Fibroblast of skin of left quadriceps (primary cell): ENCODE results near the gene TNPO3.
"Not testable (repeated sequence)": the region's sequence is repeated elsewhere in the genome, so short reads cannot be mapped to it uniquely, and the experiment has no call there.

Source experiments
- DNase-seq, 2 experiments: peaks; one replicate each; pipeline ENCODE4 v3.0.0-alpha.2; 2013; ENCODE audit warnings: low read depth in 2 of 2

TNPO3 gene

GRCh38 chr7:128961030-128961659, 93.8 kb downstream of the TNPO3 start:
- no peak for DNase-seq

- no peak for DNase-seq
Observed at GRCh38 chr7:128959296-128959695, 95.6 kb downstream of the TNPO3 start.

- DNase-seq = no peak
Observed at GRCh38 chr7:128955981-128956380, 98.9 kb downstream of the TNPO3 start.

- DNase-seq = peak; percentile 4
Observed at GRCh38 chr7:128954830-128955802, 99.8 kb downstream of the TNPO3 start.

- no peak for DNase-seq
Observed at GRCh38 chr7:128954150-128954549, 100.8 kb downstream of the TNPO3 start.

GRCh38 chr7:128951296-128951695, 103.6 kb downstream of the TNPO3 start:
- DNase-seq = no peak

GRCh38 chr7:128948976-128949760, 105.7 kb downstream of the TNPO3 start:
- no peak for DNase-seq

- no peak for DNase-seq
Observed at GRCh38 chr7:128948312-128948973, 106.5 kb downstream of the TNPO3 start.

- no peak for DNase-seq
Observed at GRCh38 chr7:128947854-128948253, 107.1 kb downstream of the TNPO3 start.

GRCh38 chr7:128946936-128947830, 107.7 kb downstream of the TNPO3 start:
- DNase-seq = no peak

GRCh38 chr7:128945668-128946366, 109.1 kb downstream of the TNPO3 start:
- DNase-seq = no peak

- DNase-seq = no peak
Observed at GRCh38 chr7:128944487-128945236, 110.2 kb downstream of the TNPO3 start.

- DNase-seq = not testable (repeated sequence)
Observed at GRCh38 chr7:128943251-128943650, 111.7 kb downstream of the TNPO3 start.

- no peak for DNase-seq
Observed at GRCh38 chr7:128941946-128942526, 112.9 kb downstream of the TNPO3 start.

GRCh38 chr7:128941323-128941890, 113.5 kb downstream of the TNPO3 start:
- DNase-seq = no peak

- DNase-seq = no peak
Observed at GRCh38 chr7:128940494-128941322, 114.2 kb downstream of the TNPO3 start.

GRCh38 chr7:128939861-128940410, 115.0 kb downstream of the TNPO3 start:
- DNase-seq = no peak
